MM.1S (cell line): ENCODE results near the gene LRMDA.

Experiments
- DNase-seq: peaks from one replicate; pipeline ENCODE4 v3.0.0-alpha.2; 2015
- H2AFZ ChIP-seq: fragments of 300-600 bp; sonication (generic); 2 replicates; pipeline ENCODE4 v1.6.0; 2016; ENCODE audit warnings: antibody characterized with exemption, low read length
- H3F3A ChIP-seq: fragments of 300-600 bp; sonication (generic); 2 replicates; pipeline ENCODE4 v1.6.1; 2016; ENCODE audit warnings: mild to moderate bottlenecking, antibody characterized with exemption, low read length, moderate library complexity, mixed read lengths; ENCODE audit not compliant: insufficient read depth
- H3K27ac ChIP-seq: fragments of 300-600 bp; sonication (generic); 2 replicates; pipeline ENCODE4 v1.5.1; 2016; ENCODE audit warnings: mild to moderate bottlenecking, low read length
- H3K27me3 ChIP-seq: fragments of 300-600 bp; sonication (generic); replicated peaks from 2 replicates; pipeline ENCODE4 v1.6.0; 2016; ENCODE audit warnings: low read length; ENCODE audit not compliant: insufficient read depth
- H3K36me3 ChIP-seq: fragments of 300-600 bp; sonication (generic); replicated peaks from 2 replicates; pipeline ENCODE4 v1.6.1; 2016; ENCODE audit warnings: mild to moderate bottlenecking, low read length, mixed read lengths; ENCODE audit not compliant: insufficient read depth
- H3K4me1 ChIP-seq: fragments of 300-600 bp; sonication (generic); 2 replicates; pipeline ENCODE4 v1.6.1; 2016; ENCODE audit warnings: low read length, mixed read lengths
- H3K4me2 ChIP-seq: fragments of 300-600 bp; sonication (generic); 2 replicates; pipeline ENCODE4 v1.6.0; 2016; ENCODE audit warnings: low read depth, low read length
- H3K4me3 ChIP-seq: fragments of 300-600 bp; sonication (generic); 2 replicates; pipeline ENCODE4 v1.5.1; 2016; ENCODE audit warnings: low read length, mixed read lengths
- H3K79me2 ChIP-seq: fragments of 300-600 bp; sonication (generic); 2 replicates; pipeline ENCODE4 v1.6.1; 2016; ENCODE audit warnings: mixed run types, low read length, mixed read lengths
- H3K9ac ChIP-seq: fragments of 300-600 bp; sonication (generic); 2 replicates; pipeline ENCODE4 v1.6.1; 2016; ENCODE audit warnings: low read length, mixed read lengths
- H3K9me2 ChIP-seq: fragments of 300-600 bp; sonication (generic); replicated peaks from 2 replicates; pipeline ENCODE4 v1.6.1; 2016; ENCODE audit warnings: mild to moderate bottlenecking, low read length, mixed read lengths; ENCODE audit not compliant: insufficient read depth
- H3K9me3 ChIP-seq: fragments of 300-600 bp; sonication (generic); replicated peaks from 2 replicates; pipeline ENCODE4 v1.6.1; 2016; ENCODE audit warnings: mild to moderate bottlenecking, low read length, mixed read lengths; ENCODE audit not compliant: insufficient read depth
- H4K20me1 ChIP-seq: fragments of 300-600 bp; sonication (generic); 2 replicates; pipeline ENCODE4 v1.6.1; 2016; ENCODE audit warnings: mild to moderate bottlenecking, low read length, moderate library complexity, mixed read lengths; ENCODE audit not compliant: insufficient read depth
- EZH2 ChIP-seq: fragments of 300-600 bp; sonication (generic); optimal IDR thresholded peaks from 2 replicates; pipeline ENCODE3; 2017; ENCODE audit warnings: low read depth, mild to moderate bottlenecking, antibody characterized with exemption, low read length, mixed read lengths
- EZH2phosphoT487 ChIP-seq: fragments of 300-600 bp; sonication (generic); IDR thresholded peaks from 2 replicates; pipeline ENCODE4 v1.6.1; 2018; ENCODE audit warnings: antibody characterized with exemption, low read length
- TF ChIP-seq, protein P1 (sequence below): fragments of 300-600 bp; sonication (generic); IDR thresholded peaks from 2 replicates; pipeline ENCODE4 v1.5.1; 2016; ENCODE audit warnings: antibody characterized with exemption, low read length, mixed read lengths

LRMDA gene

DNA sequence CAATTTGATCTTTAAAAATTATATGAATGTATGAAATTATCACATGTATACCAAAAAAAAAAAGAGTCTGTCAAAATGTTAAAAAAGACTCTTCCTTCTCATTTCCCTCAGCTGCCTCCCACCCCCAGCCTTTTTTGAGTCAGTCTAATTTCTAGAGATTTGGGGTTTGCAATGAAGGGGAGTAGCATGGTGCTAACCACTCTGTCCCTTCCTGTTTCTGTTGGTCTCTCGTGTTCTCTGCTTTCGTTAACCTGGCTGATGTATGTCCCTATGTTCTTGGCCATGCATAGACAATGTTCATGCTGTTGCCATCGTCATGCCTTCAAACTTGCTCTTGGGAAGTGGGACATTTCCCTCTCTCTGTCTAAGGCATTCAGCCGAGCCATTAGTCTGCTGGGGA, 474.1 kb downstream of the LRMDA start:
- no peaks in the 10 kb centered on the region for H4K20me1 ChIP-seq
- no peaks in the 10 kb centered on the region for H3F3A ChIP-seq
- TF ChIP-seq, protein P1, sequence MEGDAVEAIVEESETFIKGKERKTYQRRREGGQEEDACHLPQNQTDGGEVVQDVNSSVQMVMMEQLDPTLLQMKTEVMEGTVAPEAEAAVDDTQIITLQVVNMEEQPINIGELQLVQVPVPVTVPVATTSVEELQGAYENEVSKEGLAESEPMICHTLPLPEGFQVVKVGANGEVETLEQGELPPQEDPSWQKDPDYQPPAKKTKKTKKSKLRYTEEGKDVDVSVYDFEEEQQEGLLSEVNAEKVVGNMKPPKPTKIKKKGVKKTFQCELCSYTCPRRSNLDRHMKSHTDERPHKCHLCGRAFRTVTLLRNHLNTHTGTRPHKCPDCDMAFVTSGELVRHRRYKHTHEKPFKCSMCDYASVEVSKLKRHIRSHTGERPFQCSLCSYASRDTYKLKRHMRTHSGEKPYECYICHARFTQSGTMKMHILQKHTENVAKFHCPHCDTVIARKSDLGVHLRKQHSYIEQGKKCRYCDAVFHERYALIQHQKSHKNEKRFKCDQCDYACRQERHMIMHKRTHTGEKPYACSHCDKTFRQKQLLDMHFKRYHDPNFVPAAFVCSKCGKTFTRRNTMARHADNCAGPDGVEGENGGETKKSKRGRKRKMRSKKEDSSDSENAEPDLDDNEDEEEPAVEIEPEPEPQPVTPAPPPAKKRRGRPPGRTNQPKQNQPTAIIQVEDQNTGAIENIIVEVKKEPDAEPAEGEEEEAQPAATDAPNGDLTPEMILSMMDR, result no peak
- no peak for TF ChIP-seq EZH2
- no peak for TF ChIP-seq EZH2phosphoT487
- no peak overlapping the region for H3K9ac ChIP-seq
- H3K36me3 ChIP-seq, result no peaks in the 10 kb centered on the region
- H3K79me2 ChIP-seq, result no peaks in the 10 kb centered on the region
- no peaks in the 10 kb centered on the region for H3K4me1 ChIP-seq
- no peak overlapping the region for H3K27ac ChIP-seq
- no peak overlapping the region for H3K4me3 ChIP-seq
- no peak overlapping the region for H2AFZ ChIP-seq
- H3K9me2 ChIP-seq, result no peaks in the 10 kb centered on the region
- DNase-seq, result no peak
- no peak overlapping the region for H3K4me2 ChIP-seq
- no peaks in the 10 kb centered on the region for H3K27me3 ChIP-seq
- H3K9me3 ChIP-seq, result no peaks in the 10 kb centered on the region

DNA sequence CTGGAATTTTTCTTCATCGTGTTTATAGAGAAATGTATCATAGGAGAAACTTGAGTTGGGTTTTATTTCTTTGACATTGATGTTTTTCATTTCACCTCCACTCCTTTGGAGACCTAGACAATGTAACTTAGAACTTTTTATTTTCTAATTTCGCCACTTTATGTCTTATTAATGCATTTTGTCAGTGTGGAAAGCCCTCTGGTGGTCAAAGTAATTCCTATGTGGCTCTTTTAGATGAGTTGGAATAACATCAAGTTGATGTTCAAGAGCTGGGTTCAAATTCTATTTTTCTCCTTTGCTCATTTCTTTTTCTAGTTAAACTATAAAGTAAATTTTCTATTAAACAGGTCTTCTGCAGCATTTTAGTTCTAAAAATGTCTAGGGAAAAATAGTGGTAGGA, 478.6 kb downstream of the LRMDA start:
- Histone ChIP-seq H3K9me2 (no peaks in the 10 kb centered on the region), H4K20me1 (no peaks in the 10 kb centered on the region), H3F3A (no peaks in the 10 kb centered on the region), H3K79me2 (no peaks in the 10 kb centered on the region), H3K4me2 (no peak overlapping the region), H2AFZ (no peak overlapping the region), H3K36me3 (no peaks in the 10 kb centered on the region), H3K9ac (no peak overlapping the region), H3K27me3 (no peaks in the 10 kb centered on the region), H3K4me3 (no peak overlapping the region), H3K4me1 (no peaks in the 10 kb centered on the region), H3K9me3 (no peaks in the 10 kb centered on the region), H3K27ac (no peak overlapping the region)
- TF ChIP-seq, protein P1, result peak; percentile 36
- TF ChIP-seq EZH2, result no peak
- no peak for TF ChIP-seq EZH2phosphoT487
- DNase-seq, result peak; percentile 24

GRCh38 chr10:75911426-75911825, 480.0 kb downstream of the LRMDA start:
- H3F3A ChIP-seq, result no peaks in the 10 kb centered on the region

More at GRCh38 chr10:75911426-75911825, 480.0 kb downstream of the LRMDA start:
- H3K9me2 ChIP-seq, result no peaks in the 10 kb centered on the region
- no peak overlapping the region for H3K27ac ChIP-seq
- H3K4me3 ChIP-seq, result no peak overlapping the region
- H3K4me1 ChIP-seq, result no peaks in the 10 kb centered on the region
- TF ChIP-seq, protein P1, result no peak
- no peak for TF ChIP-seq EZH2phosphoT487
- no peak for TF ChIP-seq EZH2
- no peaks in the 10 kb centered on the region for H3K79me2 ChIP-seq
- H4K20me1 ChIP-seq, result no peaks in the 10 kb centered on the region
- H3K27me3 ChIP-seq, result no peaks in the 10 kb centered on the region
- no peaks in the 10 kb centered on the region for H3K9me3 ChIP-seq
- H2AFZ ChIP-seq, result no peak overlapping the region
- no peak overlapping the region for H3K9ac ChIP-seq
- DNase-seq, result no peak
- H3K36me3 ChIP-seq, result no peaks in the 10 kb centered on the region
- H3K4me2 ChIP-seq, result no peak overlapping the region
